ENCODE data around the gene PRKCH.

GRCh38 chr14:61322011-61322798 lies 826 bp downstream of the PRKCH start:
- TF ChIP-seq SIN3A (IDR thresholded peaks at IDR 0.05; ENCODE audit: borderline replicate concordance, insufficient read depth, low read depth, low read length), result no peak
- TF ChIP-seq, protein P1, sequence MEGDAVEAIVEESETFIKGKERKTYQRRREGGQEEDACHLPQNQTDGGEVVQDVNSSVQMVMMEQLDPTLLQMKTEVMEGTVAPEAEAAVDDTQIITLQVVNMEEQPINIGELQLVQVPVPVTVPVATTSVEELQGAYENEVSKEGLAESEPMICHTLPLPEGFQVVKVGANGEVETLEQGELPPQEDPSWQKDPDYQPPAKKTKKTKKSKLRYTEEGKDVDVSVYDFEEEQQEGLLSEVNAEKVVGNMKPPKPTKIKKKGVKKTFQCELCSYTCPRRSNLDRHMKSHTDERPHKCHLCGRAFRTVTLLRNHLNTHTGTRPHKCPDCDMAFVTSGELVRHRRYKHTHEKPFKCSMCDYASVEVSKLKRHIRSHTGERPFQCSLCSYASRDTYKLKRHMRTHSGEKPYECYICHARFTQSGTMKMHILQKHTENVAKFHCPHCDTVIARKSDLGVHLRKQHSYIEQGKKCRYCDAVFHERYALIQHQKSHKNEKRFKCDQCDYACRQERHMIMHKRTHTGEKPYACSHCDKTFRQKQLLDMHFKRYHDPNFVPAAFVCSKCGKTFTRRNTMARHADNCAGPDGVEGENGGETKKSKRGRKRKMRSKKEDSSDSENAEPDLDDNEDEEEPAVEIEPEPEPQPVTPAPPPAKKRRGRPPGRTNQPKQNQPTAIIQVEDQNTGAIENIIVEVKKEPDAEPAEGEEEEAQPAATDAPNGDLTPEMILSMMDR (IDR thresholded peaks at IDR 0.05), result no peak

Data from Panc1 (cell line).